Stromal cell of bone marrow (primary cell): ENCODE results near the gene MED12L.

Experiments
- DNase-seq: peaks from one replicate; pipeline ENCODE4 v3.0.0-alpha.2; 2012; ENCODE audit warnings: low read depth

MED12L gene

DNA sequence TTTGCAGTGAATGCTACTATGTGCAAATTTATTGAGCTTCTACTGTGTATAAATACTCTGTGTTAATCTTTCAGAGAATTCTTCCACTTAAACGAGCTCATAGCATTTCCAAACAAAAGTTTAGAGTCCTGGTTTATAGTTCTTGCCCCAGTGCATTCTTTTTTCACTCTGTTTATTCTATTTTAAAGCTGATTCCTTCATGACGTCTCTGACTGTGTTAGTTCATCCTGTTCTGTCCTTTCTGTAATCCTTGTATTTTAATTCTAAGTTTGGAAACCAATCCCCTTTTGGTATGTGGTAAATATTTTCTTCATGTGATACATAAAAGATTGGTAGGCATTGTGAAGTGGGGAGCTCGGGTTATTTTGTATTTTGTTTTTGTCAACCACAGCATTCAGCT is 174.2 kb downstream of the MED12L start:
- no peak for DNase-seq

DNA sequence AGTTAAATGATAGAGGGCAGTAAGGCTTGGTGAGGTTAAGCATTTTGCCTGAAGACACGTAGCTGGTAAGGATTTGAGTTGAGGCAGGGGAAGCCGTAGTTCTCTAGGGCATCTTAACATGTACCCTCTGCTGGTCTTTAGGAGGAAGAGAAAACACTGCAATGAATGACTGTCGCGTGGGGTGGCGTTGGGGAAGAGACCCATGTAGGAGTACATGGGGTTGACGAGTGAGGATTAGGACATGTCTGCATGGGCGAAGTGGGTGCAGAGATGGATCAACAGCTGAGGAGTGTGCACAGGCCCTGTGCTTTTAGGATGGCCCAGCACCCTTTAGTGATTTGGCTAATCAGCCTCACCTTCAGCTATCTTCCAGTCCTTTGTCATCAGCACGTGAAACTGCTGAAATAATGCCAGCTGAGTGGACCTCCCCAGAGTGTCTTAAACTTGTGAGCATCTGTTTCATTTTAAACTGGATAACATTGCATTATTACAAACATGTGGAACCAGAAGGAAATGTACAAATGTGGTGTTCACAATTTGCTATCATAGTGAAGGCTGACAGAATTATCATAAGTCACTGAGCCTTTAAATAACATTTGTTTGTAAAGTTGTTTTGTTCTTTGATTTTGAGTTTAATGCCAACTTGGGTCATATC is 177.5 kb downstream of the MED12L start:
- DNase-seq: peak; percentile 8

DNA sequence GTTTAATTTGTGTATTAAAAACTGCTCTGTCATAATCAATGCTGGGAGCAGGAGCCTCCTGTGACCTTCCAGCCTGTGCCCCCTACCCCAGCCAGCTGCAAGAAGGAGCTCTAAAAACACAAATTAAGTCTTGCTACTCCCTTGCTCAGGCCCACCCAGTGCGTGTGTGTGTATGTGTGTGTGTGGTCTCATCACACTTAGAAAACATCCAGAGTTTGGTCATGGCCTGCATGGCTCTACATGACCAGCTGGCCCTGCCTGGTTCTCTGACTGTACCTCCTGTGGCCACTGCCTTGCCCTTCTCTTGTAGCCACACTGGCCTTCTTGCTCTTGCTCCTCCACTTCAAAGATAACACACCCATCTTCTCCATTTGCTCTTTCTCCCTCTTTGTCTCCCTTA is 179.1 kb downstream of the MED12L start:
- DNase-seq: no peak

DNA sequence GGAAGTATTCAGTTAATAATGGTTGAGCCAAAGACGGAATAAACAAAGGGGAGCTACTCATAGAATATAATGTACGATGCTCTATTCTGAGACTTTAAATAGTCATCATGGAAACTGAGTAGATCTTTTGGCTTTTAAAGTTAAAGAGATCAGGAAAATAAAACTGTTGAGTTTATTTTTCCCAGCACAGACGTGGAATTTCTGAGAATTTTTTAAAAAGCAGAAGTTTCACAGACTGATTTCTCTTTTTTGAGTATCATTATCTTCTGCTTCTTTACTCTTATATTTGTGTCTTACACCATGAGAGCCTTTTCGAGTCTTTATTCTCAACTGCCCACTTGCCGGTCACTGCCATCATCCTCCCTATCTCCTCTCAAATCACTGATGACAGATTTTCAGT is 179.7 kb downstream of the MED12L start:
- DNase-seq: no peak

DNA sequence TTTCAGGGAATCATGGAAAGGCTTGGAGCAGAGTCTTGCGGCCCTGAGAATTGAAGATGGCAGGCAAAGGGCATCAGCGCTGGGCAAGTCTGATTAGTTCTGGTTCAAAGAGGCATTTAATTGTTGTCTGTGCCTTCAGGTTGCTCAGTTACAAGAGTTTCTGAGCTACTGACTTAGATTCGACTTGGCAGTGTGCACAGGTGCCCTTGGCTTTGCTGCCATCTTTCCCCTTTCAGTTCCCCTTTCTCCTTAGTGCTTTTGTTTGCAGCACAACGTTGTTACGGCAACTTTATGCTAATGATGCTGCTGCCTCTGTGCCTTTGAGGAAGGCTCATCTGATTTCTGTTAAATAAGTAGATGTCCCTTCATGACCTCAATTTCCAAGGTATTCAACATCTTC is 180.4 kb downstream of the MED12L start:
- no peak for DNase-seq

DNA sequence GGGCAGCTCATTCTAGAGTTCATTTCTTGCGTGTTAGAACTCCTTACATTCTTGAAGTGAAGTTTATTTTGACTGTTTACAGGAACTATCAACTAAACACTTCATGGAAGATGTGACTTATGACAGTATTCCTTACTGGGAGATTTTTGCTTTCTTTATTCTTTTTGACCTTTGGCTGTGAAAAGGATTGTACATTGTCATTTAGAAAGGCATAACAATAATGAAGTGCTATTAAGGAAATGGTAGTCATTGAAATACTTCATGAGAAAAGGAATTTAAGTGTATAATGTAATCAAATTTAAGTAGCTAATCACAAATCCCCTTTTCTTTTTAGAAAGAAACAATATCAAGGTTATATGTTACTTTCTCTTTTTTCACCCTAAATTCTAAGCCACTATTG is 181.6 kb downstream of the MED12L start:
- no peak for DNase-seq

DNA sequence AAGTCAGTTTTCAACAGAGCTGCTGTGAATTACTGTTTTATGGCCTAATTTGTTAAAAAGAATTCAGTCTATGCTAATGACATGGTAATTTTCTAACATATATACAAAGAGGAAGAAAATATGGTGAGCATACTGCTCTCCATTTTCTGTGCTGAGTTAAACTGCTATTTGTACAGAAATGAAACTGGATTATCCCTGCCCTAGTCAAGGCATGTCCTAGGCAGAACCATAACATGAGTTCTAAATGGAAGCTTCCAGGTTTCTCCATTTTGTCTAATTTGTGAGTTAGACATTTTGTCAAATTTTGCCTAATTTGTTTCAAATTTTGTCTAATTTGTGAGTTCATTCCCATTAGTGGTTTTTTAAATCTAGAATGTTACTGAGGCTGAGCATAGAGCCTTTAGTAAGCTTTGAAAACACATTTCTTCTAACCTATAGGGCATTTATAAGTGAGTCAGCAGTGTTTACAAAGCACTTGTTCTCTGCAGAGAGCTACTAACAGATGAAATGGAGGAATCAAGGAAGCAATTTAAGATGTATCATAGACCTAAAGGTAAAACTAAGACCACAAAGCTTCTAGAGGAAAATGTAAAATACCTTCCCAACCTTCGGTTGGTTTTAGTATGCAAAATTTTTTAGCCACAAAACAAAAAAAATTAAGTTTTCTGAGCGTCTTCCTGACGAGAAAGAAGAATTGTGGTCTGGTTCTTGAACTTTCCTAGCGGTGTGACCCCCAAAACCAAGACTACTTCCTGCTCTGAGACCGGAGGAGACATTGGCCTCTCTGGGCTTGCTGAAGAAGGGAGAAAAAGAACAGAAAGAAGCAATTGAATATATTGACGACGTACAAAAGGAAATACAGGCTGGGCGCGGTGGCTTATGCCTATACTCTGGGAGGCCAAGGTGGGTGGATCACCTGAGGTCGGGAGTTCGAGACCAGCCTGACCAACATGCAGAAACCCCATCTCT is 183.1 kb downstream of the MED12L start:
- no peak for DNase-seq

DNA sequence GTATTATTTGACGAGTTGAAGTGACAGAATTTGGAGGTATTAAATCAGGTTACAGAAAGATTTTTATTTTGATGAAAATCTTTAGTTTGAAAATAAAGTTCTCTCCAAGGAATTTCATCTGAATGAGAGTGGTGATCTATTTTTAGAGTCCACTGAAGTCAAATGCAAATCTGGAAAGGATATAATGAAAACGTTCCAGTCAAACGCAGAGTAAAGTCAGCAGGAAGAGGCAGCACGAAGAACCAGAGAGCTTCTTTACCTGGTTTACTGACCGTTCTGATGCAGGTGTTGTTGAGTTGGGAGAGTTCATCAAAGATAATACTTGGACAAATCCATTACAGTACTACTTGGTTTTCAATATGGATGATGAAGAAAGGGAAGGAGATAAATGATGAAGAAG is 184.2 kb downstream of the MED12L start:
- no peak for DNase-seq

DNA sequence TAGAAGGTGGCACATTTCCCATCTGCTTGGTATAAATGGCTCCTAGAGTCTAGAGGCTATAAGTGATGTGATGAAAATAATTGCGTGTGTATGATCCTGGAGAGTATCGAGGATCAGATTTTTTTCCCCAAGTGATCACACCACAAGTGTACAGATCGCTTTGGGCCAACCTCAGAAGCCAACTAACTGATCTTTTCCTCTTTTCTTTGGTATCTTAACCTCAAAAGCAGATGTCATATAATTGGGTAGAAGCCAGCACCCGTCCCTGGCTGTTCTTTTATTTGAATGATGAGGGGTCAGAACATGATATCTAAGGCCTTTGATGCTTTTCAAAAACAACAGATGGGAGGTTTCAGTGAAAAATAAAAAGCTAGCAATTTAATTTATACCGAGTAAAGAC is 189.6 kb downstream of the MED12L start:
- DNase-seq: no peak

DNA sequence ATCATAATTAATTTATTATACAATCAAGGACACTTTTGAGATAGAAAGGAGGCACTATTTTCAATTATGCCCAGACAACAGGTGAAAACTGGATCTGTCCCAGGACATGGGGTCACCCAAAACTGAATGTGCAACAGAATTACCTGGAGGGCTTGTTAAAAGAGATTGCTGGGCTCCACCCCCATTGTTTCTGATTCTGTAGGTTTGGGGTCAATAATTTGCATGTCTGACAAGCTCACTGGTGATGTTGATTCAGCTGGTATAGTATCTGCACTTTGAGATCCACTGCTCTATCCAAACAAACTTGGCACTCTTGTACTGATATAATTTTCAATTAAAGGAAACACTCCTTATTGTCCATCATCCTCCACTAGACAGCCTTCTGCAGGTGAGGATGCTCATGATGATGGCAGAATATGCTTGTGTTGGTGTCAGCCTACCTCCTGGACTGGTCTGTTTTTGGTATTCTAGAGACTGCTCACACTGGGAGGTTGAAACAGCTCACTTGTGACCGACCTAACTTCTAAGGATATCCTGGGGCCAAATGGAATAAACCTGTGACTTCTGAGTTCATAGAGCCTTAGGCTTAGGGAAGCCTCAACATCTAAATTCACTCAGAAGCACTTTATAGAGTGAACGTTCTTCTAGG is 190.7 kb downstream of the MED12L start:
- DNase-seq: no peak

DNA sequence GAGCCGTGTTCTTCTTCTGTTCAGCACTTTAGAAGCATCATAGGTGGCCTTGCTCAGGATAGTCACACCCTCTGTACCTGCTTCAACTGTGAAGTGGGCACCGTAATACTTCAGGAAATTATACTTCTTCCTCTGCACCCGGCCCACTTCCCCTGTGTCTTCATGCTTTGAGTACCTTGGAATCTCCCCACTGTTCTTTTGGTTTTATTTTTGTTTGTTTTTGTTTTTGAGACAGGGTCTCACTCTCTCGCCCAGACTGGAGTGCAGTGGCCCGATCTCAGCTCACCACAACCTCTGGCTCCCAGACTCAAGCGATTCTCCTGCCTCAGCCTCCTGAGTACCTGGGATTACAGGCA is 191.2 kb downstream of the MED12L start:
- no peak for DNase-seq

DNA sequence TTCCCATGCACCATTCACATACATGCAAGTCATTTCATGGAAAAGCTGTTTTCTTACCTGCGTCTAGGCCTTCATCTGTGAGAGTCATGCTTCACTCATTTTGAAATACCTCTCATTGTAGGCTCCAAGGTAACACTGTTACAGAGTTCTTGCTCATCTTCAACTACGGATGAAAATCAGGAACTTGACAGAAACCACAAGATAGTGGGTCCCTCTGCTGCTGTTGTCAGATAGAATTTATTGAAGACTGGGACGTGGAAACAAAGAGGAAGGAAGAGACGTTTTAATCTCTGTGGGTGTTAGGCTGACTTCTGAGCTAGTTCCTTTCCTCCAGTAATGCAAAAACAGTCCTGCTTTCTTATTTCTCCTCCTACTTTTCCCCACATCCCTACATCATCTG is 192.8 kb downstream of the MED12L start, which contains the start of gene P2RY14:
TSS of gene P2RY14 (minus strand) at position 313 of the 400 bp plus-strand sequence. CDS start 64,226 bp downstream, outside the sequence.
- DNase-seq: no peak

DNA sequence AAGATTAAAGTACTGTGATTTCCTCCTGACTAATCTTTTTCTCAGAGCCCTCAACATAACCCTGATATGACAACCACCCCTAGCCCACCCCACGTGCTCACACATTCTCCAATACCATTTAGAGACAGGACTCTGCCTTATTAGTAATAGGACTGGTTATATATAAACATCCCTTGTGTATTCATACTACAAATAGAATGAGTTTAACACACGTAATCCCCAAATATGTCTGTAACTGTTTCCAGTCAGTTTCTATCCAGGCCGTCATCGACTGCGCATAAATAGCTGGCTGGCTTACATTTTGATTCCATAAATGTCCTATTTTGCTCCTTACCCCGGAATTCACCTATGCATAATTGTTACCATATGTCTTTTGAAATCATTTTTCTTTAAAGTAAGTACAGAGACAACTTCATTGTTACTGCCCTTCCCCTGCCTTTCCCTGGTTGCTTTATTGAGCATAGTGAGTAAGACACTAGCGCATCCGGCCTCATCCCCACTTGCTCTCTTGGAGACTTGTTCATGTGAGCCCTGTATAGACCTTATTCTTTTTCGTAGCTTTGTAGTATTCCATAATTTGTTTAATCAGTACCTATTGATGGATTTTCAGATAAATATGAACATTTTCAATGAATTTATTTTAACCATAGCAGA is 196.3 kb downstream of the MED12L start:
- peak; percentile 28 for DNase-seq

DNA sequence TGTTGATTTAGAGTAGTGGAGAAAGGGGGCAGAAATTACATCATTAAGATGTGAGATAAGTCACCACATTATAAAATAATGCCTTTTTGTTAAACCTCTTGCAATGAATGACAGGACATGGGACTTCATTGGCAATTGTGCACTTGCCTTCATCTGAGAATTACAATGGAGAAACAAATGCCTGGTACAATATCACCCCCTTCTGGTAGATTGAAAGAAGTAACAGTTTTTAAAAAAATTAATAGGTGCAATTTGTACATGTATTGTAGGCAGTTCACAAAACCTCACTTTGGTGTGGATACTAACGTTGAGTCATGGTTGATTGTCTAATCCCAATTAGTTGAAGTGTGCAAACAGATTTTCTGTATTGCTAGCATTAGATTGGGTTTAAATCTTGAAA is 197.5 kb downstream of the MED12L start:
- peak; percentile 46 for DNase-seq

DNA sequence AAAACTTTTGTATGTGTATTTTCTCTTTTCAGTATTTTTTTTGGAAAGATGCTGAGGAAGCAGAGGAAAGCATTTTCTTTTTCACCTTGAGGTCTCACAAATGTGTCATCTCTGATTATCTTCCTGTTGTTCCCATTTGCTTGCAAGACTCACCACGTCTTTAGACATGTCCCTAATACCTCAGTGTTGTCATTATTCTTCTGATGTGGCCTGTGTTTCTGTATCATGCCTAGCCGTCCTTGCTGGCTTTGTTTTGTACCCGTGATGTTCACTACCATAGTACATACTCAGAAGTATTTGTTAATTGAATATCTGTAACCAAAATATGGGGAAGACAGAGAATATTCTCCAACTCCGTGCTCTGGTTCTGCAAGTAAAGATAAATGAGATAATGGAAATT is 197.9 kb downstream of the MED12L start:
- no peak for DNase-seq

DNA sequence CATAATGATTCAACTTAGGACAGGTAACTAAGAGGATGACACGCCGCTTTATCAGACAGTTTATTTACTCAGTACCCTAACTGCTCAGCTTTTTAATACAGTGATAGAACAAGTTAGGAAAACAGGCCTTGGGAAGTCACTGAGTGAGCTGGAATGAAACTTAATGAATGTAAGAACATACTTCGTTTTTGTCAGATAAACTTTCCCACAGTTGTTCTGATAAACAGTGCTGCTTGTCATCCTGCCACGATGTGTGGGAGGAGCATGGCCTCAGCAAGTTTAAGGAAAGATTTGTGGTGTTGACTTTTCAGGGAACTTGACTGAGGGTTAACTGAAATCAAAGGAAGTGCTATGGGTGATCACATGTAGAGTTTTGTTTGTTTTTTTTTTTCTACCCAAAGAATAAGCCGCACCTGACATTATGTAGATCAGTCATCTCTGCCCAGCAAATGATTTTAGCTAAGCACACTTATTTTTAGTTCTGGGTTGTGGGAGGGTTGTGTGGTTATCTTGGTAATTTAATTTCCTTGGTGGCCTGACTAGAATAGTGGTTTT is 198.5 kb downstream of the MED12L start:
- peak; percentile 36 for DNase-seq

DNA sequence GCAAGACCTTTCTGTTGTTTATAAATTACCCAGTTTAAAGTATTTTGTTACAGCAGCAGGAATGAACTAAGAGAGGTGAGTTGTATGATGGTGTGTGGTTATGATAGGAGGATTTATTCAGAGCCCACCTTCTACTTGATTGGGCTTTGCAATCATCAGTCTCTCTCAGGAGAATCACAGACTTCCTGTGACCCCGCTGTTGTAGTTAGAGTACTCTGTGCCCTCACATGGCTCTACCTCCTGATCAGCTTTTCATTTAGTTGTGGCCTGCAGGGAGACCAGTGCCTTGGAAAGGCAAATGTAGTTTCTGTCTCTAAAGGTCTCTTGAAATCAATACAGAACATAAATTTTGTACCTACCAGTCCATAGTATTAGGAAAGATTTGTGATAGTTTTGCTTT is 200.5 kb downstream of the MED12L start:
- no peak for DNase-seq

DNA sequence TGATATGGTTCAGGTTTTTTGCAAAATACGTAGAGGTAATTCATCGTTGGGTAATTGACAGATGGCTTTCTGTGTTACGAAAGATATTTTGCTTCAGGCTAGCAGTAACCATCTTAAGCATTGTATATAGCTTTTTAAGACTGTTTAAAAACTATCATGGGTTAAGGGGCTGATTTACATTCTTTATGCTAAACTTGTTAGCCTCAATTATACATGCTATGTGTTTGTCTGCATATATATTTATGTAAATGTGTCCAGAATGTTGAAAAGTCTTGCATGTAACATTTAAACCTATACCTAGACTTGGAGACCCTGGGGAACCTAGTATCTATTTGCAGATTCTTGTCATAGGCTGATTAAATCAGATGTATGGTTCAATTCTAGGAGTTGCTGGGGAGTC is 204.0 kb downstream of the MED12L start:
- no peak for DNase-seq

DNA sequence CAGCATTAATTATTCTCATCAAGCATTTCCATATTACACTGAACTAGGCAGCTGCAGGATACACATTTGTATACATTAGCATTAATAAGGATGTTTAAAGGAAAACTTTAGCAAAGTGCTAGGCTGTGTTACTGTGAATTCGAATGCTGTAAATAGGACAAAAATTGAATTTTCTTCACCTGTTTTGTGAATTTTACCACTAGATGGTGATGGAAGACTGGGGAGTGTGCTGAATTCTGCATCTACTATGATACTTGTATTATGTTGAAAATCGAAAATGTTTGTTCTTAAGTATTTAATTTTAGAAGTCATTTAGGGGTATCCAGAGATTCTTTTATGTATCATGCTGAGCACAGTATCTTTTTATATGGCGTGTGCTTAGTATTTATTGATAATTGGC is 205.2 kb downstream of the MED12L start:
- DNase-seq: peak; percentile 19

DNA sequence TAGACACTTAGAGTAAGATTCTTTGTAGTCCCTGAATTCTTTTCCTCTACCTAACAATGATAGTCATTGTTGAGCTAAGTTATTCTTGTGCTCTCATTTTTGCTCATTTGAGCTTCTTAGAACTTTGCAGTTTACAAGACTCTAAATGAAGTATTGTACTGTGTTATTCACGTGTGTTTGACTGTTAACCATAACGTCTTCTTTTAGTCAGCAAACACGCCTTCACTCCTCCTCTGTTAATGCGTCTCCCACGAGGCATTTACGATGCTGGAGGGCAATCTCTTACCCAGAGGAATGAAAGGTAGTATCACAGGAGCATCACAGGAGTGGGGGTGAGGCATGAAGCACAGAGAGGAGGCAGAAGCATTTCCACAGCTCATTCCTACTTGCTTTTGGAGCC is 207.7 kb downstream of the MED12L start:
- no peak for DNase-seq

DNA sequence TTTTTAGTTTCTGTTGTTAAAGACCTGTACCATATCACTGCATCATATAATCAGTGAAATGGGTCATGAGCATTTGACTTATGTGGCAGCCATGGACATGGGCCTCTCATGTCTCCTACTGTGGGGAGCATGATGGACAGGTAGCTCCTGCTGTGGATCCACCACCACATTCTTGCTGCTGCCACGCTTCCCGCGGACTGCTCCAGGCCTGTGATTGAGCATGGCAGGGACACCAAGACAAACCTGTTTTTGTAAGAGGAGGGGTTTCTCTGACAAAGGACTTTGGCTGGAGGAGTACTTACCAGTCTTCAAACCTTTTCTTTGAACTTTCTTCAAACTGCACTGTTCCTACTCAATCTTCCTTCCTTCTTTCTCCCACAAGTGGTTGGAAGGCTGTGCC is 210.8 kb downstream of the MED12L start:
- no peak for DNase-seq

DNA sequence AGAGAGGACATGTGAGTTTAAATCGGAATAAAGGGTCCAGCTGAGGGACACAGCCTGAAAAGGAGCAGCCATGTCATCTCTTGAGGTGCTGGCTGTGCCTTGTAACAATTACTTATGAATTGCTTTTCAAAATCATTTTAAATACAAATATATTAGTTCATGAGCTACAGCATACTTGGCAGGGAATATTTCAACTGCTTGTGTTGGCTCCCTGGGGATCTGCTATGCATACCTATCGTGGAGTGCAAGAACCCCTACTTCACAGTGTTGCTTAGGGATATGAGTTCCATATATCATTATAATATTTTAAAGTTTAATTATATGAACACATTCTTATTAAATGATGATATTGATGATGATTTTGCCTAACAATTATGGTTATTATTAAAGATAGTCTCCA is 212.0 kb downstream of the MED12L start:
- no peak for DNase-seq
